T-helper 2 cell treated with Interferon-gamma antibody and Interleukin-4, amounts not matched to agents 5 μg/mL and 100 μg/mL, for 36 hours (primary cell): ENCODE data around the gene CYP2A6.

ENCODE experiments used
- DNase-seq: peaks from one replicate; pipeline ENCODE4 v3.0.0; 2021; ENCODE audit warnings: low spot score
- H3K27ac Mint-ChIP-seq: one replicate; pipeline ENCODE4 v1.8.0; 2021; ENCODE audit warnings: mild to moderate bottlenecking, mixed read lengths
- H3K27me3 Mint-ChIP-seq: one replicate; pipeline ENCODE4 v1.8.0; 2021; ENCODE audit warnings: low read depth, mixed read lengths
- H3K36me3 Mint-ChIP-seq: one replicate; pipeline ENCODE4 v1.8.0; 2021; ENCODE audit warnings: low read depth, mixed read lengths
- H3K4me1 Mint-ChIP-seq: one replicate; pipeline ENCODE4 v1.8.0; 2021; ENCODE audit warnings: low read depth, mixed read lengths
- H3K4me3 Mint-ChIP-seq: one replicate; pipeline ENCODE4 v1.8.0; 2022; ENCODE audit warnings: mild to moderate bottlenecking, moderate library complexity, mixed read lengths
- H3K9me3 Mint-ChIP-seq: one replicate; pipeline ENCODE4 v1.8.0; 2021; ENCODE audit warnings: mixed read lengths

The CYP2A6 gene

GRCh38 chr19:40798683-40799557 lies 51.3 kb downstream of the CYP2A6 start, which contains the start of gene EGLN2:
TSS of gene EGLN2 (plus strand) at chr19:40799191. CDS start at chr19:40800573, 1,382 bp downstream.
- Mint-ChIP-seq H3K4me3 (peak within 1 kb of the TSS; percentile 95), H3K27me3 (no peaks in the 10 kb centered on the region), H3K9me3 (no peaks in the 10 kb centered on the region), H3K36me3 (peaks cover 44% of the 10 kb centered on the region), H3K27ac (peak within 1 kb of the TSS; percentile 96), H3K4me1 (peaks cover 49% of the 10 kb centered on the region)
- peak; percentile 100 for DNase-seq

- Mint-ChIP-seq H3K4me1 (peaks cover 41% of the 10 kb centered on the region), H3K4me3 (peak overlapping the region; percentile 88), H3K36me3 (peaks cover 38% of the 10 kb centered on the region), H3K27me3 (no peaks in the 10 kb centered on the region), H3K9me3 (no peaks in the 10 kb centered on the region), H3K27ac (peak overlapping the region; percentile 96)
- peak; percentile 62 for DNase-seq
Observed at GRCh38 chr19:40797963-40798682, 52.1 kb downstream of the CYP2A6 start.

GRCh38 chr19:40797166-40797962 lies 52.9 kb downstream of the CYP2A6 start:
- H3K4me3 Mint-ChIP-seq, result peak overlapping the region; percentile 88
- H3K36me3 Mint-ChIP-seq, result peaks cover 31% of the 10 kb centered on the region
- no peaks in the 10 kb centered on the region for H3K27me3 Mint-ChIP-seq
- H3K4me1 Mint-ChIP-seq, result peaks cover 33% of the 10 kb centered on the region
- no peak for DNase-seq
- no peaks in the 10 kb centered on the region for H3K9me3 Mint-ChIP-seq
- peak overlapping the region; percentile 67 for H3K27ac Mint-ChIP-seq
